ENCODE measurements around the gene KDSR.

Gene KDSR

GRCh38 chr18:63302220-63302619 is 64.8 kb downstream of the KDSR start:
- DNase-seq: no peak

DNA sequence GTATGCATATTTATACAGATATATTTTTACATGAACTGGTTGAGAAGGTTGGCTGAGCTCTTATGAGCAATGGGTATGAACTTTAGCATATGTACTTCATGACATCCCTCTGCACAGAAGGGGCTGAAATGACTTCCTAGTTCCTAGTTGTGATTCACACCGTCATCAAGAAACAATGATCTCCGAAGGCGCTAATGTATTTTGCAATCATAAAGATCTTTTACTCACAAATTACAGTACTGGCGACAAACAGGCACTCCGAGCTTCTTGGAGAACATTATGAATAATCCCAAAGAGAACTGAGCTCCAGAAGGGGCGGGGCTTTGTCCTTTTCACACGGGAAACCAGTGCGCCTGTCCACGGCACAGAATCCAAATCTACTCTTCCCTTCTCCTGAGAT is 65.6 kb downstream of the KDSR start:
- DNase-seq: peak; percentile 57

- peak; percentile 82 for DNase-seq
These were observed 66.9 kb downstream of the KDSR start for GRCh38 chr18:63299837-63300745.

DNA sequence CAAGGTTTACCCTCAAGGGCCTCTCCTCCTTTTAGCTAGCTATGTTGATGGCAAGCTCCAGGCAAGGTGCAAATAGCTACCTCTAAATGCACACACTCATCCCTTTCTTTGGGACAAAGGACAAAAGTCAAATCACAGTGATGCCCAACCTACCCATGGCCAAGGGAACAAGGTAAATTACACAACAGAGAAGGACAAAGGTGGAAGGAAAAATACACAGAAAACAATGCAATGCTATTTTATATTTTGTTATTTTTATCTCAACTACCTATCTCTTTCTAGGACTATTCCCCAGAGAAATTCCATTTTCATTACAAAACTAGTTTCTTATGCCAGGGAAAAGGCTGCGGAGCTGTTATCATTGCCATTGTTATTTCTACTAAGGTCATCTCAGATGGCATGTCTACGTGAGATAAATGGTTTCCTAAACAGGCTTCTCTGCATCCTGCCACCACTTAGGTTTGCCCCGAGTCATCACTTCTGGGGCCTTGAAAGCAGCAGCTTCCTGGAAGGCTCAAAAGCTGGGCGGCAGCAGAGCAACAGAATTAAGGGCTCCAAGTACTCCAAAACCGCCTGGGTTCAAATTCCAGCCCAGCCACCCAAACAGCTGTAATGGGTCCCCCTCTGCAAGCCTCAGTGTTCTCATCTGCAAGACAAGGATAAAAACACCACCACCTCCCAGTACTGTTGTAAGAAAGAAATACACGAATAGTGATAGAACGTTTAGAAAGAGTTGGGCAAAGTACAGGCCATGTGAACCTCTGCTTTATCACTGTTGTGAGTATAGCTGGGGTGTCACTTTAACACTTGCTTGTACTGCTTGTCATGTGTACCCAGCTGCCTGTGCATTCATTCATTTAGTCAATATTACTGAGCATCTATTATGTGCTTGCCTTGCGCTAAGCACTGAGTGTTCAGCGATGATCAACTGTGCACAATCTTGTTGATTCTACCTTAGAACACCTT is 68.3 kb downstream of the KDSR start:
- DNase-seq: peak; percentile 69

- DNase-seq: no peak
These were observed 69.2 kb downstream of the KDSR start for GRCh38 chr18:63297687-63298399.

DNA sequence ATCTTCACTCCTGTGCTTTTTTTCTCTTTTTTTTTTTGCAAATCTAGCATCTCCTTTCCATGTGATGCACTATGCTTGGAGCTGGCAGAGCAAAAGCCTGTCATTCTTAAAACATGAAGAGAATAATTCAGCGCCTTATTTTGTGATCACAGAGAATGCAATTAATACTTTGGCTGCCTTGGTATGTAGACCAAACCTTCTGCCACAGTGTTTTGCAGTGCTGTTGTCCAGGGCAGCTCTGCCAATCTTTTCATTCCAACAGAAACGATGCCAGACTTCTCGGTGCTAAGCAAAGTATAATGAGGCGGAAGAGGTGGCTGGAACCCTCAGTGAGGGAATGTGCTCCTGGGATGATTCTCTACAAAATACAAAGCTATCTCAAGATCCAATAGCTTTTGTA is 73.1 kb downstream of the KDSR start:
- no peak for DNase-seq

DNA sequence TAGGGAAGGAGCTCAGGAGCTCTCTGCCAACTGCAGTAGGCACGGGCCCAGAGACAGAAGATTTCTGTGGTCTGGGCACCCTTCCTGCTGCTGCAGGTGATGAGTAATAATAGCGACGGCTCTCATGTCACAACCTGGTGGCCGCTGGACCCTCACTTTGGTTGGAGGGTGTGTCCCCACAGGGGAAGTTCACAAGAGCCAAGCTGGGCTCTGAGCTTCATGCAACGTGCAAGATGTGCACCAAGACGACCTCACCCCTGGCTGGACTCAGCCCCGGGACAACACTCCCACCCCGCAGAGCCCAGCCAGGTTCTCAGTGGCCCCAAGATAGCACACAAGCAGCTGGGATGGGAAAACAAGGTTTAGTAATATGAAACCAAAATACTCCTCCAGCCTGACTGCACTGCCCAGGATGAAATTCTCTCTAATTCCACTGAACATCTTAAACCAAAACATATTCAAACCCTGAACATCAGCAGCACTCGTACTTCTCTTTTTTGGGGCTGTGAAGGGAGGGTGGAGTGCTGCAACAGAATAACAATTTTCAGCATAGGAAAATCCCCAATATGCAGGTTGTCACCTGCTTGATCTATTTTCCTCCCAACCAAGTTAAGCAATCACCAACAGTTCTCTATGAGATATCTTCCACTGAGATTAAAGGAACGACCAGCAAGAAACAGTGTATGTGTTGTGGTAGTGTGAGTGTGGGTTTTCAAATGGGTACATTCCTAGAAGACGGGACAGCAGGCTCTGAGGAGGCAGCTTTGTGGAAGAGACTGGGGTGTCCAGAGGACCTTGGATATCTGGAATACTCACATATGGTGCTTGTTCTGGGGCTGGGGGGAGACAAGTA is 73.9 kb downstream of the KDSR start:
- peak; percentile 56 for DNase-seq

DNA sequence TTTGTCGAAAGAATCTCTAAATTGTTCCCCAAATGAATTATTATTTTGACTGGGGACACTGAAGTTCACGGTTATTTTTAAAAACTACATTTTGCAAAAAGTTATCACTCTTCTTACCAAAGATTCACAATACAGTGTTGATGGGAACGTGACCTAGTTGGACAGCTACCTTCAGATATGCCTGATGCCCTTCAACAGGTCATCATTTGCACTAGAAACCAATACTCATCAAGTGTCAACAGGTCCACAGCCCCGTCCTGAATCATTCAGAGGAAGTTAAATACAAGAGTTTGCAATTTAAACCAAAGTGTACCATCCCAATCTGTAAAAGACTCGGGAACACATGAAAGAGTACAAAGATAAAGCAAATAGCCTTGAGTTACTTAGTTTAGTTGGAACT is 75.7 kb downstream of the KDSR start:
- no peak for DNase-seq

DNA sequence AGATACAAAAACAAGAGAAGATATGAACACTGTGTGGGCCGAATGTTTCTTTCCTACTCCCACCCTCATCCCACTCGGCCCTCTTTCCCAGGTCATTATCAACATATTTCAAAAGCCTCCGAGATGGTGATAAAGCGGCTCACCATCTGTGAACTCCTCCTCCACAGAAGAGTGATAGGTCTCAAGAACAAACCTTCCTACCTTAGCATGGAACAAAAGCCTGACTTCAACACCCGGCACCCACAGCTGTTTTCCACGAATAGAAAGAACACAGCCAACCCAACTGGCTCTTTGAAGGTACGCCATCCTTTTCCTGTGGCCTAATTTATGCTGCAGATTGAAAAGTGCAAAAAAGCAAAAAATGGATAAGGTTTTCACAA is 76.2 kb downstream of the KDSR start:
- DNase-seq: no peak

DNA sequence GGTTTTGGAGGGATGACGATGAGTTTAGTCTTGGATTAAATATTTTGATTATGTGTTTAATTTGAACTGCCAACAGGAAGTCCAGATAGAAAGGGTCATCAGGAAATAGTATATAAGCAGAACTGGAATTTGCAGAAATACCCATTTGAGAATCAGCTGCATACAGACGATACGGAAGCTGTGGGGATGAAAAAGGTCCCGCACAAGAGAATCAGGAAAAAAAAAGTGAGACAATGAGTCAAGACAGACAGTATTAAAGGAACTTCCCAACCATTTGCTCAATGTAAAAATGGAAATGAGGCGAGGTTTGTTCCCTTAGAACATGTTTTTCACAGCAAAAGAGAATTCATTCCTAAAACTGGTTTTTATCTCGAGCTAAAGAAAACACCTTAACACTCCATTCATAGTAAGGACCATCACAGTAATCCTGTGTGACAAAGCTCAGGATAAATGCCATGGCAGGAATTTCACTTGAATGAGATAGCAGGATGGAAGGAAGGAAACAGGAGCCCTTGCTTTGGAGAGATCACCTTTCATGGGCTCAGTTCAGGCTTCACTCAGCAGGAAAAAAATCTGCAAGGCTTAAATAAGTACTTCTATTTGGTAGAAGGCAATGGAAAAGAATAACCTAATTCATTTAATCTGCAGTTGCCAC is 76.7 kb downstream of the KDSR start:
- DNase-seq: no peak

DNA sequence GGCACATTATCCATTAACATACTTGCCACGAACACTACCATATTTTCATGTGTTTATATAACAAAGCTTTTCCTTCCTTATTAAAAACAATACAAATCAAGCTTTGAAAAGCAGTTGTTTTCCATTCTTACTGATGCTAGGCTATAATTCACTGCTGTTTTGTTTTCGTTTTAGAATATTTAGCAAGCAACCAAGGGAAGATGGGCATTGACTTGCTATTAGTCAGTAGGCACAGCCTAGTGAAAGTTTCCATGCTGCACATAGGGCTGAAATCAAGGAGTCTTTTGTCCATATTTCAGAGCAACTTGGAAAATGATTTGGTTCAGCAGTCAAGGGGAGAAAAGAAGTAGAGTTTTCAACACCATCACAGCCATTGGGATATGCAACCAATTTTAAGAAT is 78.7 kb downstream of the KDSR start:
- no peak for DNase-seq

GRCh38 chr18:63287691-63288220 is 79.2 kb downstream of the KDSR start:
- DNase-seq: no peak

- DNase-seq: no peak
These were observed 80.1 kb downstream of the KDSR start for GRCh38 chr18:63286926-63287325.

- no peak for DNase-seq
These were observed 81.9 kb downstream of the KDSR start for GRCh38 chr18:63284827-63285733.

DNA sequence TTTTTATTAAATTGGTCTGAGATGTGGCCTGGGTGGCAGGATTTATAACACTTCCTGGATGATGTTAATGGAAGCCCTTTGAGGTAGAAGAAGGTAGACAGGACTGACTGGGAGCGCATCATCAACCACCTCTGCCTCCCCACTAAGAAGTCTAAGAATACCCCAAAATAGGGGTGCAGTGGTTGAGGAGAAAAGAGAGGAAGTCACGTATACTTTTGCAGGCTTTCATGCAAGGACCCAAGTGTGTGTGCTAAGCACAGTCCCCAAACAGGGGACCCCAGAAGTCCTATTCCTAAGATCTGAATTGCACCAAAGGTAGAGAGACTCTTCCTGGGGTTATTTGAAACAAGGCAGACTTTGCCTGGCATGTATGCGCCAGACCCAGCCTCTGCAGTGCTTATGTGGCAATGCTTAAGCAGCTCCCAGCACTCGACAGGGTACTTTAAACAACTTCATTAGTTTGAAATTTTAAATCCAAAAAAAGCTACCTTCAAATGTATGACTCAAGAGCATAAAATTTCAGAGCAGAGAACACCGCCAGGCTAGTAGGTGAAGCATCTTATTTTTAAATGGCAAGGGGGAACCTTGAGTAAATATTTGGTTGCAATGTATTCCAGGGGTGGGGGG is 82.7 kb downstream of the KDSR start:
- no peak for DNase-seq

GRCh38 chr18:63283305-63284094 is 83.5 kb downstream of the KDSR start:
- DNase-seq: no peak

GRCh38 chr18:63282793-63283192 is 84.2 kb downstream of the KDSR start:
- DNase-seq: no peak

Data from activated CD4-positive, alpha-beta T cell treated with anti-CD3 and anti-CD28 coated beads, Interleukin-2, Interleukin-6, amounts not matched to agents 100 ng/mL and 50 ng/mL, durations not matched to agents 16 hours and 8 hours (primary cell).